ENCODE data around the gene NNMT. TPM values are rescaled to one million over a fixed set of nuclear protein-coding genes. Genes with fewer than 3 reads are reported as not detected.

Gene NNMT
- polyA plus RNA-seq, 1 of the 3 experiments (the other 2 are of a cell fraction) = 84.6 TPM

DNA sequence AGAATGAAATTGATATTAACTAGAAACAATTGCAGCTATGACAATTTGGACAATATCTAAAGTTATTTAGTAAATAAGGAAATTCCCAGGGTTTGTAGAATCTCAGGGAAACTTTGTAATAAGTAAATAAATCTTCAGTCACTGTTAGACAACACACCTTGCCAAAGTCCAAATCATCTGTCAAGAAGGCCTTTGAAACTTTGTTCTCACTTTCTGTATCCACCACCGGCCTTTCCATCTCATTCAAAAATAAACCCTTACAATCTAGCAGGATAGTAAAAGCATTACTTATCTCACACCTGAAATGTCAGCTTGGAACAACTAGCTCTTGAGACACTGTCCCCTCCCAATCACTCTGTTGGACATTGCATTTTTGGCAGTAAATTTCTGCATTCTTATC is 7.9 kb downstream of the NNMT start:
- H3K4me3 ChIP-seq (ENCODE audit: low read depth in 2 of 2, low read length in 1 of 2) = no peak overlapping the region
- TF ChIP-seq MXI1 (IDR thresholded peaks at IDR 0.05; ENCODE audit: low read depth, low read length) (no peak), JUND (IDR thresholded peaks at IDR 0.05) (no peak), SMC3 (IDR thresholded peaks at IDR 0.05; ENCODE audit: low read depth, low read length) (no peak), TEAD4 (IDR thresholded peaks at IDR 0.05; ENCODE audit: borderline replicate concordance, insufficient read depth) (no peak), FOSL2 (IDR thresholded peaks at IDR 0.05; ENCODE audit: borderline replicate concordance, low read depth) (no peak), NRF1 (IDR thresholded peaks at IDR 0.05; ENCODE audit: low read depth, low read length) (no peak), GABPA (IDR thresholded peaks at IDR 0.05; ENCODE audit: low read depth) (no peak), RXRA (IDR thresholded peaks at IDR 0.05; ENCODE audit: borderline replicate concordance, low read depth) (no peak), EP300 (IDR thresholded peaks at IDR 0.05; ENCODE audit: borderline replicate concordance in 1 of 2, low read depth in 1 of 2, low read length in 1 of 2) (no peak), SIN3A (IDR thresholded peaks at IDR 0.05; ENCODE audit: borderline replicate concordance, low read depth, low read length) (no peak), NFIC (IDR thresholded peaks at IDR 0.05; ENCODE audit: borderline replicate concordance) (no peak), EZH2phosphoT487 (IDR thresholded peaks at IDR 0.05; ENCODE audit: borderline replicate concordance, low read depth) (no peak), TCF12 (IDR thresholded peaks at IDR 0.05) (no peak), GATA2 (CRISPR knock-in tag; IDR thresholded peaks at IDR 0.05) (no peak), MEF2A (IDR thresholded peaks at IDR 0.05; ENCODE audit: borderline replicate concordance, low read depth) (no peak)
- TF ChIP-seq, protein P1, sequence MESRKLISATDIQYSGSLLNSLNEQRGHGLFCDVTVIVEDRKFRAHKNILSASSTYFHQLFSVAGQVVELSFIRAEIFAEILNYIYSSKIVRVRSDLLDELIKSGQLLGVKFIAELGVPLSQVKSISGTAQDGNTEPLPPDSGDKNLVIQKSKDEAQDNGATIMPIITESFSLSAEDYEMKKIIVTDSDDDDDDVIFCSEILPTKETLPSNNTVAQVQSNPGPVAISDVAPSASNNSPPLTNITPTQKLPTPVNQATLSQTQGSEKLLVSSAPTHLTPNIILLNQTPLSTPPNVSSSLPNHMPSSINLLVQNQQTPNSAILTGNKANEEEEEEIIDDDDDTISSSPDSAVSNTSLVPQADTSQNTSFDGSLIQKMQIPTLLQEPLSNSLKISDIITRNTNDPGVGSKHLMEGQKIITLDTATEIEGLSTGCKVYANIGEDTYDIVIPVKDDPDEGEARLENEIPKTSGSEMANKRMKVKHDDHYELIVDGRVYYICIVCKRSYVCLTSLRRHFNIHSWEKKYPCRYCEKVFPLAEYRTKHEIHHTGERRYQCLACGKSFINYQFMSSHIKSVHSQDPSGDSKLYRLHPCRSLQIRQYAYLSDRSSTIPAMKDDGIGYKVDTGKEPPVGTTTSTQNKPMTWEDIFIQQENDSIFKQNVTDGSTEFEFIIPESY (IDR thresholded peaks at IDR 0.05; ENCODE audit: borderline replicate concordance, low read depth) = no peak
- TF ChIP-seq, protein P2, sequence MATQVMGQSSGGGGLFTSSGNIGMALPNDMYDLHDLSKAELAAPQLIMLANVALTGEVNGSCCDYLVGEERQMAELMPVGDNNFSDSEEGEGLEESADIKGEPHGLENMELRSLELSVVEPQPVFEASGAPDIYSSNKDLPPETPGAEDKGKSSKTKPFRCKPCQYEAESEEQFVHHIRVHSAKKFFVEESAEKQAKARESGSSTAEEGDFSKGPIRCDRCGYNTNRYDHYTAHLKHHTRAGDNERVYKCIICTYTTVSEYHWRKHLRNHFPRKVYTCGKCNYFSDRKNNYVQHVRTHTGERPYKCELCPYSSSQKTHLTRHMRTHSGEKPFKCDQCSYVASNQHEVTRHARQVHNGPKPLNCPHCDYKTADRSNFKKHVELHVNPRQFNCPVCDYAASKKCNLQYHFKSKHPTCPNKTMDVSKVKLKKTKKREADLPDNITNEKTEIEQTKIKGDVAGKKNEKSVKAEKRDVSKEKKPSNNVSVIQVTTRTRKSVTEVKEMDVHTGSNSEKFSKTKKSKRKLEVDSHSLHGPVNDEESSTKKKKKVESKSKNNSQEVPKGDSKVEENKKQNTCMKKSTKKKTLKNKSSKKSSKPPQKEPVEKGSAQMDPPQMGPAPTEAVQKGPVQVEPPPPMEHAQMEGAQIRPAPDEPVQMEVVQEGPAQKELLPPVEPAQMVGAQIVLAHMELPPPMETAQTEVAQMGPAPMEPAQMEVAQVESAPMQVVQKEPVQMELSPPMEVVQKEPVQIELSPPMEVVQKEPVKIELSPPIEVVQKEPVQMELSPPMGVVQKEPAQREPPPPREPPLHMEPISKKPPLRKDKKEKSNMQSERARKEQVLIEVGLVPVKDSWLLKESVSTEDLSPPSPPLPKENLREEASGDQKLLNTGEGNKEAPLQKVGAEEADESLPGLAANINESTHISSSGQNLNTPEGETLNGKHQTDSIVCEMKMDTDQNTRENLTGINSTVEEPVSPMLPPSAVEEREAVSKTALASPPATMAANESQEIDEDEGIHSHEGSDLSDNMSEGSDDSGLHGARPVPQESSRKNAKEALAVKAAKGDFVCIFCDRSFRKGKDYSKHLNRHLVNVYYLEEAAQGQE (IDR thresholded peaks at IDR 0.05; ENCODE audit: low read depth, low read length) = no peak
- TF ChIP-seq, protein P3, sequence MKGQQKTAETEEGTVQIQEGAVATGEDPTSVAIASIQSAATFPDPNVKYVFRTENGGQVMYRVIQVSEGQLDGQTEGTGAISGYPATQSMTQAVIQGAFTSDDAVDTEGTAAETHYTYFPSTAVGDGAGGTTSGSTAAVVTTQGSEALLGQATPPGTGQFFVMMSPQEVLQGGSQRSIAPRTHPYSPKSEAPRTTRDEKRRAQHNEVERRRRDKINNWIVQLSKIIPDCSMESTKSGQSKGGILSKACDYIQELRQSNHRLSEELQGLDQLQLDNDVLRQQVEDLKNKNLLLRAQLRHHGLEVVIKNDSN (IDR thresholded peaks at IDR 0.05; ENCODE audit: borderline replicate concordance, low read depth) = no peak
- TF ChIP-seq, protein P4, sequence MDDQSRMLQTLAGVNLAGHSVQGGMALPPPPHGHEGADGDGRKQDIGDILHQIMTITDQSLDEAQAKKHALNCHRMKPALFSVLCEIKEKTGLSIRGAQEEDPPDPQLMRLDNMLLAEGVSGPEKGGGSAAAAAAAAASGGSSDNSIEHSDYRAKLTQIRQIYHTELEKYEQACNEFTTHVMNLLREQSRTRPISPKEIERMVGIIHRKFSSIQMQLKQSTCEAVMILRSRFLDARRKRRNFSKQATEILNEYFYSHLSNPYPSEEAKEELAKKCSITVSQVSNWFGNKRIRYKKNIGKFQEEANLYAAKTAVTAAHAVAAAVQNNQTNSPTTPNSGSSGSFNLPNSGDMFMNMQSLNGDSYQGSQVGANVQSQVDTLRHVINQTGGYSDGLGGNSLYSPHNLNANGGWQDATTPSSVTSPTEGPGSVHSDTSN (IDR thresholded peaks at IDR 0.05) = no peak
- TF ChIP-seq, protein P5, sequence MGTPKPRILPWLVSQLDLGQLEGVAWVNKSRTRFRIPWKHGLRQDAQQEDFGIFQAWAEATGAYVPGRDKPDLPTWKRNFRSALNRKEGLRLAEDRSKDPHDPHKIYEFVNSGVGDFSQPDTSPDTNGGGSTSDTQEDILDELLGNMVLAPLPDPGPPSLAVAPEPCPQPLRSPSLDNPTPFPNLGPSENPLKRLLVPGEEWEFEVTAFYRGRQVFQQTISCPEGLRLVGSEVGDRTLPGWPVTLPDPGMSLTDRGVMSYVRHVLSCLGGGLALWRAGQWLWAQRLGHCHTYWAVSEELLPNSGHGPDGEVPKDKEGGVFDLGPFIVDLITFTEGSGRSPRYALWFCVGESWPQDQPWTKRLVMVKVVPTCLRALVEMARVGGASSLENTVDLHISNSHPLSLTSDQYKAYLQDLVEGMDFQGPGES (IDR thresholded peaks at IDR 0.05; ENCODE audit: low read depth, low read length) = no peak
- no peak overlapping the region for H2AFZ ChIP-seq (ENCODE audit: low read depth)

More for the DNA sequence above, 7.9 kb downstream of the NNMT start:
- CTCF ChIA-PET = no interaction called here
- 57% methylated on average over 1 of the region's 1 CpG for WGBS (ENCODE audit: low lambda C conversion rate)
- Histone ChIP-seq H3K27ac (ENCODE audit: low read depth in 2 of 2, low read length in 1 of 2) (no peak overlapping the region), H3K9ac (no peak overlapping the region), H3K4me2 (no peak overlapping the region), H3K9me3 (peaks cover 16% of the 10 kb centered on the region; the same call in 1 of the 2 replicates), H3K79me2 (ENCODE audit: insufficient read depth) (peaks cover 87% of the 10 kb centered on the region), H3F3A (replicated peaks; ENCODE audit: insufficient read depth) (peaks cover 8% of the 10 kb centered on the region), H3K4me1 (ENCODE audit: control insufficient read depth in 1 of 2, insufficient read depth in 2 of 2, low read depth in 1 of 2, low read length in 1 of 2) (peaks cover 0 to 11% of the 10 kb centered on the region in 2 experiments; a peak in 1 of 4 replicates), H4K20me1 (ENCODE audit: insufficient read depth) (no peaks in the 10 kb centered on the region), H3K9me2 (no peaks in the 10 kb centered on the region), H3K36me3 (replicated peaks in 1 of 2; ENCODE audit: control insufficient read depth in 1 of 2, insufficient read depth in 2 of 2, low read length in 1 of 2) (peaks cover 25 to 43% of the 10 kb centered on the region in 2 experiments), H3K27me3 (ENCODE audit: insufficient read depth) (no peaks in the 10 kb centered on the region)
- no peak for DNase-seq
- POLR2A ChIA-PET = no interaction called here
